GM21390 (cell line): ENCODE results near the gene AGR3.
"Not testable (repeated sequence)": the region's sequence is repeated elsewhere in the genome, so short reads cannot be mapped to it uniquely, and the experiment has no call there.

Source experiments
- ATAC-seq: cut with Tn5 transposase; IDR thresholded peaks from one replicate; pipeline ENCODE4 v1.9.1; 2021; ENCODE audit not compliant: unreplicated experiment

The AGR3 gene

GRCh38 chr7:16891874-16892643 is 10.3 kb upstream of the AGR3 start:
- ATAC-seq: no peak

- peak; percentile 70 for ATAC-seq
These were observed 9.6 kb upstream of the AGR3 start for GRCh38 chr7:16891338-16891737.

DNA sequence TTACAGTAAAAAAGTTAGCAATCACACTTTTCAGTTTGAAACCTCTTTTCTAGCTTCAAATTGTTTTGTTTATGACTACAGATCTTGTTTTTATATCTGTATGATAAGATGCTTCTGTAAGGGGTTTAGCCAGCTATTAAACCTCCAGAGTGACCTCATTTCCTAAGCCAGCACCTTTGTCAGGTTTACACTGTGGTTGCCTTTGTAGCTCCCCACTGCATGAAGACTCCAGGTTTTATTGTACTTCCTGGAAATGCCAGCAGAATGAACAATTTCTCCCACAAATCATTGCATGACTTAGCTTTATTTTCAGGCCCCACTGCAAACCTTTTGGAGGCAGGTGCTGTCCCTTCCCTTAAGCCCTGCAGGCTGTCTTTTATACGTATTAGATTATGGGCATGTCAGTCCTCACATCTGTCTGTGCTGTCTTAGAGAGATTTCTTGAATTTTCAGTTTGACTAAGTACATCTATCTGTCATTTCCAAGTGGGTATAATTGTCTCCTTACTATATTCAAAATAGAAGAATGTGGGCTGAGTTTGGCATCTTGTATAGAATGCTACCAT is 8.2 kb upstream of the AGR3 start:
- ATAC-seq: no peak

DNA sequence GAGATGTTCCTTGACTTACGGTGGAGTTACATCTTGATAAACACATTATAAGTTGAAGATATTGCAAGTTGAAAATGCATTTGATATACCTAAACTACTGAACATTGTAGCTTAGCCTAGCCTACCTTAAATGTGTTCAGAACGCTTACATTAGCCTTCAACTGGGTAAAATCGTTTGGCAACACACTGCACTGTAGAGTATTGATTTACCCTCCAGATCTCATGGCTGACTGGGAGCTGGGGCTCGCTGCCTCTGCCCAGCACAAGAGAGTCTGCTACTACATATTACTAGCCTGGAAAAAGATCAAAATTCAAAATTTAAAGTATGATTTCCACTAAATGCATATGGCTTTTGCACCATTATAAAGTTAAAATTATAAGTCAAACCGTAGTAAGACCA is 7.5 kb upstream of the AGR3 start:
- ATAC-seq: no peak

- no peak for ATAC-seq
These were observed 2.1 kb upstream of the AGR3 start for GRCh38 chr7:16883918-16884317.

DNA sequence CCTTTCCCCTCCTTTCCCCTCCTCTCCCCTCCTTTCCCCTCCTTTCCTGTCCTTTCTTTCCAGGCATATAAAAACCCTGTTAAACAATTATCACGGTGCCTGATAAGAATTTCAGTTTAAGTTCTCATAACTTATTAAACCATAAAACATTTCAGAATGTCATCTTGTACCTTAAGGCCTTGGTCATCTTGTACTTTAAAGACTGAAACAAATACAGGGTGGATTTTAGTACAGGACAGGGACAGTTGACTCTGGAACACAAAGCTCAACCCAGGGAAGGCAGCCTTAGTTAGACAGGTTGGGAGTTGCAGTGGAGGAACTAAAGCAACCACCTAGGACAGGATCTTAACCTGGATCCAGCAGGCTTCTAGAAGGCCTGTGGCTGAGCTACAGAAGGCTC is 1.2 kb downstream of the AGR3 start:
- ATAC-seq: no peak

GRCh38 chr7:16879181-16879580 is 2.6 kb downstream of the AGR3 start:
- no peak for ATAC-seq

DNA sequence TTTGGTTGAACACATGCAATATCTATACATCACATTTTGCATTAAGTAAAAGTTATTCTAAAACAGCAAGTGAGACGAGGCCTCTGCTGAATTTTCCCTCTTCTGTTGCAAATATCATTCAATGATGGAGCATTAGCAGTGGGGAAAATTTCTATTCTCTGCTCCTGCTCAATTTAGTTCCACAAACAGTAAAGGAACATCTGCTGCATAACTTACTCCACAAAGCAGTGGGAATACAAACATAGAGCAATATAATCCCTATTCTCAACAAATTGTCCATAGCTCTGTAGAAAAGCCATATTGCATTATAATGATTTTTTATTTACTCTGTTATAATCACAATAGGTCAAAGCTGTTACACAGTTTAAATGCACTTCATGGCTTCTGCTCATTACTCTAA is 5.9 kb downstream of the AGR3 start:
- no peak for ATAC-seq

DNA sequence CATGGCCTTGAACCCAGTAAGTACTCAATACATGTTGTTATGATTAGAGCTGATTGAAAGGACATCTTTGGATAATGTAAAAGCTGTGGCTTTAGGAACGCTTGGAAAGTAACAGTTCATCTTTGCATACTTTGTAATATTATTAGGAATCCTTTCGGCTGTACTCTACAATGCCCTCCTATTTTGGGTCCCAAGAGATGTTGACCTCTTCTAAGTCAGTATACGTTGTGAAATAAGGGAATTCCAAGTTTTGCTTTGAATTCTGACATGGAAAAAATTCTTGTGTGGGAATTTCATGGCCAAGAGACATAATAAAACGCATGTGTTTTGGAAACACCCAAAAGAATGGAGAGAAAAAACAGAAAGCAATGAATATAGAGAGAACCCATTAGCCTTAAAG is 7.7 kb downstream of the AGR3 start:
- ATAC-seq: no peak

- no peak for ATAC-seq
These were observed 14.5 kb downstream of the AGR3 start for GRCh38 chr7:16867328-16867727.

- ATAC-seq: not testable (repeated sequence)
These were observed 28.6 kb downstream of the AGR3 start for GRCh38 chr7:16853189-16853588.

GRCh38 chr7:16851829-16852228 is 30.0 kb downstream of the AGR3 start:
- ATAC-seq: no peak

DNA sequence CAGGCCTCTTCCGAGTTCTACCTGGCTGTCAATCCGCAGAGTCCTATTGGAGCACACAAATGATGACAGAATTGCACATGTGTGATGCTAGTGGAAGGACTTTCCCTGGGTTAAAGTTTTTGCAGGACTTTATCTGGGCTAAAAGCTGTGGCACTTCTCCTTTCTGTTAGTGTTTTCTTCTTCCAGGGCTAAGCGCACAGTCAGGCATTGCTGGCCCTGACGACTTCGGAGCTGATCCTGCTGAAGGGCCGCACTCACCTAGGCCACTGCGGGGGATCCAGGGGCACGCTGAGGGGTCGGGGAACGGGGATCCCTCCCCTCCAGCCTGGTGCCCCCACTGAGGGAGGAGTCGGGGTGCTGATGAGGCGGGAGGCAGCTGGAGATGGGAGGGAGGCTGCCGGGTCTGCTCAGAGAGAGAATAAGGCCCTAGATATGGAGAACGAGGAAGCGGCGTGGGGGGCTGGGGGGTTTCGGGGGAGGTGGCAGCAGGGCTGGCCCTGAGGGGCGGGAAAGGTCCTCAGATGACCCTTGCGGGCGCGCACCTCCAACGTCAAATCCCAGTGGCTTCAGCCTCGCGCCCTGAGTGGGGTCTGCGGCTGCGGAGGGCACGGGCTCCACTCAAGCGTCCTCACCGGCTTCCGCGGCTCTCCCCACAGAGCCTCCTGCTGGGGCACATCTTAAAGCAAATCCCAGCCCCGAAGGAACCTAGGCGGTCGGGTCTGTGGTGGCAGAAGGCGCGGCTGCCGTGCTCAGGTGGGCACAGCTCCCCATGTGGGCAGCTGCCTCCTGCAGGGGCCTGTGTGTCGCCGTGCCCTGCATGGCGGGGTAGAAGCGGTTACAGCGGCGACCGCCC is 30.9 kb downstream of the AGR3 start:
- no peak for ATAC-seq

GRCh38 chr7:16849296-16850148 is 32.3 kb downstream of the AGR3 start:
- ATAC-seq: no peak

- no peak for ATAC-seq
These were observed 34.4 kb downstream of the AGR3 start for GRCh38 chr7:16847381-16847860.

DNA sequence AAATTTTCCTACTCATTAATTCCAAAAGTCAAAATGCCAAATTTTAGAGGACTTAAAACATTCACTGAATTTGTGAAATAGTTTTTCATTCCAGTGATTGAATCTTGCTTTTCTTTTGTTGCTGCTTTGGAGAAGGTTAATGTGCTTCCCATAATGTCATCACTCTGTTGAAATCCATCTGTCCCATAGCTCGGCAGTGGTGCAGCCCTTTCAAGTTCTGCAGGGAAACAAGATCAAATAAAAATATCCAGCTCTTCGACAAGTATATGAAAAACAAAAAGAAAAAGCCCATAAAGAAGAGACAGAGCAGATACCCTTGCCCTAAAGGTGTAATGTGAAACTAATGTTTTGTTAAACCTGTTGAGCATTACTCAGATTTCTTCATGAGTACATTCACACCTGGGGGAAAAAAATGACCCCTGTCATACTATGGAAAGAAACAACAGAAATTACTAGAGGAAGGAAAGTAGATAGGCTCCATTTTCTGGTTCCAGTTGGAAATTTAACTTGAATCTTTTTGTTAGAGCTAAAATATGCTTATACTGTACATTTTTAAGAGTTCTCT is 35.1 kb downstream of the AGR3 start:
- no peak for ATAC-seq

DNA sequence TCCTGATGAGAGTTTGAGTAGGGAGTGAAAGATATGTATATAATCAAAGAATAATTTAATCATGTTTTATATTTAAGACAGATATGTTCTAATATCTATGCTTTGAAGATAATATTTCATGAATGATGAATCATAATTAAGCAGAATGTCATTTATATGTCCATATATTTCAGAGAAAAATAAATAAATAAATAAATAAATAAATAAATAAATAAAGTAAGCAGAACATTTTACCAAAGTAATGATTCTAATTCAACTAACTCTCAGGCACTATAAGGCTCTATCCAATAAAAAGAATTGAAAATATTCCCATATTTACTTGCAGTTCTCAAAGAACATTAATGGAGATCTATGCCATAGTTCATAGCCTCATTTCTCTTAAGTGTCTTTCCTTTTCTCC is 36.0 kb downstream of the AGR3 start:
- no peak for ATAC-seq

- ATAC-seq: no peak
These were observed 40.1 kb downstream of the AGR3 start for GRCh38 chr7:16841681-16842080.

DNA sequence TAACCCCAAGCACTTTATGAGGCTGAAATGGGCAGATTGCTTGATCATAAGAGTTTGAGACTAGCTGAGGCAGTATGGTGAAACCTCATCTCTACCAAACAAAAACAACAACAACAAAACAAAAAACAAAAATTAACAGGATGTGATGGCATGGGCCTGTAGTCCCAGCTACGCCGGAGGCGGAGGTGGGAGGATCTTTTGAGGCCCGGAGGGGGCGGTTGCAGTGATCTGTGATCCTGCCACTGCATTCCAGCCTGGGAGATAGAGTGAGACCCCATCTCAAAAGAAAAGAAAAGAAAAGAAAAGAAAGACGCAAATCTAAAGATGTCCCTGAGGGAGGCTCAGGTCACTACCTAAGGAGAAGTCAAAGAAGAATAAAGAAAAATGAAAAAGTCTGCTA is 41.7 kb downstream of the AGR3 start:
- ATAC-seq: no peak

DNA sequence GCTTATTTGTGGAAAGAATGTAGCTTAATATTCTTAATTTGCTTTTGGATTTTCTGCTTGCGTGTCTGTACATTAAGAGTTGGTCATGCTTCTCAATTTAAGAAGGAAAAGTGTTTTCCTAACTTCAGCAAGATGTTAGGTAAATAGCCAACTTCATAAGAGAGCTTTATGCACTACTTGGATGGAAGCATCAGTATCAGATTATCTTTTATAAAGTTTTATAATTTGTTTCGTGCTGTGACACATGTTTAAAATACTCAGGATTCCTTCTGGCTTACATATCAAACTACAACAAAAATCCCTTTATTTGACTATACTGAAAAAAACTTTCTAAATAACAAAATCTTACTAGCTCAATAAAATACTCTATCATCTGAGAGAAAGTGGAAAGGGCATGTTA is 42.1 kb downstream of the AGR3 start:
- ATAC-seq: no peak

DNA sequence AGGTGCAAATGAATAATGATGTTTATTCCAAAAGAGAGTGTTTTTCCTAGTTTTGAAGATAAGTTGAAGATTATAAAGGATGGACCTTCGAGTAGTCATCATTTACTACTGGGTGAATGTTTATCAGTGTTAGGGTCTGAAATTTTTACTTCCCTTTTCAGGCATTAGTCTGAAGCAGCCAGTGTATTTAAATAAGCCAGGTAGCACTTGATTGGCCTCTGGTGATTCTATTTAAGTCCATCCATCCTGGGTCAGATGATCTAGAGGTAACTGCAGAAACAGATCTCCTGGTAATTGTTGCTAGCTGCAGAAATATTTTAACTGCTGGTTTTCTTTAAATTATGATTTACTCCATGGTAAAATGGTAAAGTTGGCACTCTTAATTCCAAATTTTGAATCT is 42.9 kb downstream of the AGR3 start:
- ATAC-seq: no peak
